ENCODE results near the gene CRIP3.

CRIP3 gene

GRCh38 chr6:43256670-43257366 lies 51.8 kb downstream of the CRIP3 start:
- FAIRE-seq (no peak), DNase-seq (ENCODE audit: insufficient read length, low spot score) (no peak)
- no peak for TF ChIP-seq POLR2A (IDR thresholded peaks at IDR 0.05; ENCODE audit: low read depth, low read length)
